HEK293T (cell line): ENCODE measurements around the gene SERPINI1.

Source experiments
- CTCF ChIA-PET: fragments of 350-600 bp; formaldehyde crosslinking; extraction: SDS; loops from one replicate; lab custom pipeline; 2021; ENCODE audit warnings: antibody characterized with exemption, inconsistent platforms; lab: Yijun Ruan, JAX
- POLR2A ChIA-PET: fragments of 350-600 bp; formaldehyde crosslinking; extraction: SDS; loops from one replicate; lab custom pipeline; 2020; ENCODE audit warnings: antibody characterized with exemption, inconsistent platforms; lab: Yijun Ruan, JAX
- DNase-seq: peaks from one replicate; pipeline ENCODE4 v3.0.0; 2012; ENCODE audit warnings: mixed read lengths; ENCODE audit errors: extremely low spot score
- ARNT ChIP-seq: fragments of 450-650 bp; IDR thresholded peaks from 2 replicates; pipeline ENCODE4 v1.6.1; 2017; ENCODE audit warnings: mild to moderate bottlenecking
- BHLHE40 ChIP-seq: fragments of 450-650 bp; IDR thresholded peaks from 2 replicates; pipeline ENCODE4 v1.6.1; 2016; ENCODE audit warnings: mild to moderate bottlenecking, moderate library complexity, borderline replicate concordance
- CTBP1 ChIP-seq: fragments of 450-650 bp; IDR thresholded peaks from 2 replicates; pipeline ENCODE4 v1.6.1; 2016; ENCODE audit warnings: borderline replicate concordance
- ELF4 ChIP-seq: fragments of 450-650 bp; IDR thresholded peaks from 2 replicates; pipeline ENCODE4 v1.6.1; 2017; ENCODE audit warnings: antibody characterized with exemption
- FOXA1 ChIP-seq: fragments of 450-650 bp; IDR thresholded peaks from 2 replicates; pipeline ENCODE4 v1.6.1; 2016; ENCODE audit warnings: mild to moderate bottlenecking
- FOXK2 ChIP-seq: fragments of 450-650 bp; IDR thresholded peaks from 2 replicates; pipeline ENCODE4 v1.6.1; 2016; ENCODE audit warnings: mild to moderate bottlenecking
- FOXM1 ChIP-seq: fragments of 450-650 bp; IDR thresholded peaks from 2 replicates; pipeline ENCODE4 v1.6.1; 2017; ENCODE audit warnings: mild to moderate bottlenecking, borderline replicate concordance
- HDGF ChIP-seq: fragments of 450-650 bp; IDR thresholded peaks from 2 replicates; pipeline ENCODE4 v1.6.1; 2017; ENCODE audit warnings: antibody characterized with exemption, borderline replicate concordance
- L3MBTL2 ChIP-seq: fragments of 450-650 bp; conservative IDR thresholded peaks from 2 replicates; pipeline ENCODE4 v1.6.1; 2016; ENCODE audit warnings: mild to moderate bottlenecking
- LEF1 ChIP-seq: fragments of 450-650 bp; IDR thresholded peaks from 2 replicates; pipeline ENCODE4 v1.6.1; 2017; ENCODE audit warnings: mild to moderate bottlenecking, borderline replicate concordance
- NFRKB ChIP-seq: fragments of 450-650 bp; IDR thresholded peaks from 2 replicates; pipeline ENCODE4 v1.6.1; 2016; ENCODE audit warnings: mild to moderate bottlenecking, moderate library complexity
- SP1 ChIP-seq: fragments of 450-650 bp; IDR thresholded peaks from 2 replicates; pipeline ENCODE4 v1.6.1; 2017
- SUZ12 ChIP-seq: fragments of 450-650 bp; IDR thresholded peaks from 2 replicates; pipeline ENCODE4 v1.6.1; 2016; ENCODE audit warnings: mild to moderate bottlenecking
- TARDBP ChIP-seq: fragments of 450-650 bp; IDR thresholded peaks from 2 replicates; pipeline ENCODE4 v1.6.1; 2016
- ZNF384 ChIP-seq: fragments of 450-650 bp; IDR thresholded peaks from 2 replicates; pipeline ENCODE4 v1.6.1; 2016
- TF ChIP-seq, protein P1 (sequence below): fragments of 450-650 bp; IDR thresholded peaks from 2 replicates; pipeline ENCODE4 v1.6.1; 2016

SERPINI1 gene

DNA sequence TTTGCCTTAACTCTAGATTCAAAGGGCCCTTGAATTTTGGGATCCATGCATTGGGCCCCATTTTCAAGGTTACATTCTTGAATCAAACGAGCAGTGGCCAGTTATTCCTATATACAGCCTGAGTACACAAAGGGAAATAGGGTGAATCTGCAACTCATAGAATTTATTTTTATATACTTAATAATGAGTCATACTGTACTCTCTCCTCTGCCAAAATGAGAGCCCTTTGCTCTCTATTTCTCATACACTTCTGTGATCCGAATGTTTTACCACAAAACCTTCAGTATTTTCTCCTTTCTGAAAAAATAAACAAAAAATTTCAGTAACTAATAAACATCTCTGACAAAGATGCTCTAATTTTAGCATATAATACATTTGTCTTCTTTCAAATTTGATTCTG, 116.7 kb downstream of the SERPINI1 start:
- no peak for DNase-seq
- TF ChIP-seq LEF1 = no peak
- TF ChIP-seq L3MBTL2 = no peak
- TF ChIP-seq SP1 = no peak
- TF ChIP-seq HDGF = no peak
- no peak for TF ChIP-seq FOXK2
- no peak for TF ChIP-seq ARNT
- TF ChIP-seq ZNF384 = no peak
- no peak for TF ChIP-seq BHLHE40
- TF ChIP-seq SUZ12 = no peak
- TF ChIP-seq CTBP1 = no peak
- no peak for TF ChIP-seq FOXM1
- TF ChIP-seq ELF4 = no peak
- TF ChIP-seq NFRKB = no peak
- no peak for TF ChIP-seq TARDBP
- ChIA-PET CTCF (no interaction called here), POLR2A (no interaction called here)

DNA sequence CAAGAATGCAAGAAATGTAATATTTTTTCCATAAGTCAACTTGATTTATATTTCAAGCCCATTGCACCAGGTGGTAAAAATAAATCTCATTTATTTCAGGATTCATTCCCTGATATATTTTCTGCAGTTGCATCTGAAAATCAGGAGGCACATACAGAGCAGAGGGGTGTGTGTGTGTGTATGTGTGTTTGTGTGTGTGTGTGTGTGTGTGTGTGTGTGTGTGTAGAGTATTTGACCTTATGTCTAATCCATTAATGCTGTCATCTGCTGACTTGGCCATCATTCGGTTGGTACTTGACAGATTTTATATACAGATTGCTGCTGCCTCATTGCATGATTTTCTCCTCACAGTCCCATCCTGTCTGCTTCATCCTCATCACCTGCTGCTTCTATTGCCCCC, 118.5 kb downstream of the SERPINI1 start:
- TF ChIP-seq ZNF384 (no peak), SUZ12 (no peak), TARDBP (no peak), SP1 (no peak), ARNT (no peak), FOXK2 (no peak), ELF4 (no peak), HDGF (no peak), CTBP1 (no peak), BHLHE40 (no peak), LEF1 (no peak), FOXM1 (no peak), L3MBTL2 (no peak), NFRKB (no peak), FOXA1 (no peak)
- TF ChIP-seq, protein P1, sequence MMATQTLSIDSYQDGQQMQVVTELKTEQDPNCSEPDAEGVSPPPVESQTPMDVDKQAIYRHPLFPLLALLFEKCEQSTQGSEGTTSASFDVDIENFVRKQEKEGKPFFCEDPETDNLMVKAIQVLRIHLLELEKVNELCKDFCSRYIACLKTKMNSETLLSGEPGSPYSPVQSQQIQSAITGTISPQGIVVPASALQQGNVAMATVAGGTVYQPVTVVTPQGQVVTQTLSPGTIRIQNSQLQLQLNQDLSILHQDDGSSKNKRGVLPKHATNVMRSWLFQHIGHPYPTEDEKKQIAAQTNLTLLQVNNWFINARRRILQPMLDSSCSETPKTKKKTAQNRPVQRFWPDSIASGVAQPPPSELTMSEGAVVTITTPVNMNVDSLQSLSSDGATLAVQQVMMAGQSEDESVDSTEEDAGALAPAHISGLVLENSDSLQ = no peak
- DNase-seq = no peak
- ChIA-PET POLR2A (no interaction called here), CTCF (no interaction called here)

DNA sequence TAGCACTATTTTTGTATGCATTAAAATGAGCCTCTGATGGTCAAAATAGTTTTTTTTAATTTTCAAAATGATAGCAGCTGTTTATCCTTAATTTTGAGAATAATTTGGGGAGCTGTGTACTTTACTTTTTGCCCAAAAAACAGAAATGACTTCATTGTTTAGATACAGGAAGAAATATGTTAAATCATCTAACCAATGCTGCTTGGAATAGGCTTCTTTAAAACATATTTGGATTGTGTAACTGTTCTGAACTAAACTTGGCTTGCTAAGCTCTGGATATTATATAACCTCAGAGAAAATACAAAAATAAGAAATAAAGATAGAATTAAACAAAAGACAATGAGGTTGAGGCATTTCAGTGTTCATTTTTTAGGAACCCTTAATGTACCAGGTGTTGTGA, 119.3 kb downstream of the SERPINI1 start:
- CTCF ChIA-PET = no interaction called here
- TF ChIP-seq SP1 = no peak
- no peak for DNase-seq
- POLR2A ChIA-PET = no interaction called here

GRCh38 chr3:167855306-167855705, 119.8 kb downstream of the SERPINI1 start:
- ChIA-PET POLR2A (no interaction called here), CTCF (no interaction called here)
- DNase-seq = no peak
- TF ChIP-seq L3MBTL2 (no peak), BHLHE40 (no peak), NFRKB (no peak), FOXK2 (no peak), TARDBP (no peak), FOXA1 (no peak), ARNT (no peak), SUZ12 (no peak), LEF1 (no peak), SP1 (no peak), ELF4 (no peak), ZNF384 (no peak), HDGF (no peak), CTBP1 (no peak), FOXM1 (no peak)
- TF ChIP-seq, protein P1 = no peak

DNA sequence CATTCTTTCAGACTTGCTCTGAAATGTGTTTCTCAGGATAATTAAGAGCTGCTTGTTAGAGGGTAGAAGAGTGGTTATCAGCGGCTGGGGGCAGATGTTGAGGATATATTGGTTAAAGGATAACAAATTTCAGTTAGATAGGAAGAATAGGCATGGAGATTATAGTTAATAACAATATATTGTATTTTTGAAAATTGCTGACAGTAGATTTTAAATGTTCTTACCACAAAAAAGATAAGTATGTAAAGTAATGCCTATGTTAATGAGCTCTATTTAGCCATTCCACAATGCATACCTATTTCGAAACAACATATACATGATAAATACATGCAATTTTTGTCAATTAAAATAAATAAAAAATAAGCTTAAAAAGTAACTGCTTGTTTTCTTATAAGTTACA, 123.3 kb downstream of the SERPINI1 start:
- no peak for TF ChIP-seq FOXK2
- CTCF ChIA-PET = no interaction called here
- POLR2A ChIA-PET = no interaction called here
- DNase-seq = no peak

GRCh38 chr3:167859610-167860009, 124.1 kb downstream of the SERPINI1 start:
- DNase-seq = no peak
- TF ChIP-seq TARDBP (no peak), FOXM1 (no peak), BHLHE40 (no peak), FOXK2 (no peak), NFRKB (no peak), ARNT (no peak), L3MBTL2 (no peak), HDGF (no peak), LEF1 (no peak), ZNF384 (no peak), SUZ12 (no peak), CTBP1 (no peak)
- TF ChIP-seq, protein P1 = no peak
- ChIA-PET POLR2A (no interaction called here), CTCF (no interaction called here)

DNA sequence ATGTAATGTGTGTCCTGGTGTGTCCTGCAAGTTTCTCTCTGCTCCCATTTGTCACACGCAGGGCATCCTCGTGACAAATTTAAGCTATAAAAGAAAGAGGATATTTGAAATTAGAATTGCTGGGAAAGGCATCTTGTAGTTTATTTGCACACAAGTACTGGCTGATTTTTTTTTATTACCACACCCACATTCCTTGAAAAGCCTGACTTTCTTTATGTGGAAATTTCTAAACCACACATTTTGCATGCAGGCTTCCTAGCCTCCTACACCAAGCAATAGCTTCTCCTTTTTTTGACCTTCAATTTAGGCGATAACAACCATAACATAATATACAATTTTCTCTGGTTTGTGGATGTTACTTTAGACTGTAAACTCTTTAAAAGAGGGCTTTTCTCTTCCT, 126.1 kb downstream of the SERPINI1 start:
- DNase-seq = no peak
- TF ChIP-seq FOXA1 = no peak
- TF ChIP-seq CTBP1 = no peak
- TF ChIP-seq L3MBTL2 = no peak
- TF ChIP-seq FOXM1 = no peak
- TF ChIP-seq SP1 = no peak
- TF ChIP-seq ELF4 = no peak
- TF ChIP-seq TARDBP = no peak
- no peak for TF ChIP-seq HDGF
- no peak for TF ChIP-seq BHLHE40
- TF ChIP-seq ZNF384 = no peak
- TF ChIP-seq SUZ12 = no peak
- TF ChIP-seq, protein P1 = no peak
- CTCF ChIA-PET = interaction anchor here (0.6 kb wide), 1 partner anchor 70 kb away, joined by 3 read pairs; no protein-coding TSS in a partner anchor
- POLR2A ChIA-PET = no interaction called here
